Activated CD8-positive, alpha-beta memory T cell treated with anti-CD3 and anti-CD28 coated beads for 36 hours (primary cell): Measurements from ENCODE around the gene PLEKHM2. TPM values are rescaled to one million over a fixed set of nuclear protein-coding genes. Genes with fewer than 3 reads are reported as not detected.
"Not testable (repeated sequence)": the region's sequence is repeated elsewhere in the genome, so short reads cannot be mapped to it uniquely, and the experiment has no call there.

Source experiments
- CTCF ChIA-PET: fragments of 350-600 bp; sonication (Branson Sonifier 250); formaldehyde crosslinking; loops from one replicate; lab custom pipeline; 2021; ENCODE audit warnings: antibody characterized with exemption; lab: Charles Lee
- POLR2A ChIA-PET: fragments of 350-600 bp; sonication (Branson Sonifier 250); formaldehyde crosslinking; loops from one replicate; lab custom pipeline; 2021; ENCODE audit warnings: antibody characterized with exemption; lab: Charles Lee
- total RNA-seq, 2 experiments: library from RNA; stranded (reverse); gene quantifications; one replicate each; pipeline ENCODE4 v1.2.3, GENCODE V29; 2021

The PLEKHM2 gene, protein sequence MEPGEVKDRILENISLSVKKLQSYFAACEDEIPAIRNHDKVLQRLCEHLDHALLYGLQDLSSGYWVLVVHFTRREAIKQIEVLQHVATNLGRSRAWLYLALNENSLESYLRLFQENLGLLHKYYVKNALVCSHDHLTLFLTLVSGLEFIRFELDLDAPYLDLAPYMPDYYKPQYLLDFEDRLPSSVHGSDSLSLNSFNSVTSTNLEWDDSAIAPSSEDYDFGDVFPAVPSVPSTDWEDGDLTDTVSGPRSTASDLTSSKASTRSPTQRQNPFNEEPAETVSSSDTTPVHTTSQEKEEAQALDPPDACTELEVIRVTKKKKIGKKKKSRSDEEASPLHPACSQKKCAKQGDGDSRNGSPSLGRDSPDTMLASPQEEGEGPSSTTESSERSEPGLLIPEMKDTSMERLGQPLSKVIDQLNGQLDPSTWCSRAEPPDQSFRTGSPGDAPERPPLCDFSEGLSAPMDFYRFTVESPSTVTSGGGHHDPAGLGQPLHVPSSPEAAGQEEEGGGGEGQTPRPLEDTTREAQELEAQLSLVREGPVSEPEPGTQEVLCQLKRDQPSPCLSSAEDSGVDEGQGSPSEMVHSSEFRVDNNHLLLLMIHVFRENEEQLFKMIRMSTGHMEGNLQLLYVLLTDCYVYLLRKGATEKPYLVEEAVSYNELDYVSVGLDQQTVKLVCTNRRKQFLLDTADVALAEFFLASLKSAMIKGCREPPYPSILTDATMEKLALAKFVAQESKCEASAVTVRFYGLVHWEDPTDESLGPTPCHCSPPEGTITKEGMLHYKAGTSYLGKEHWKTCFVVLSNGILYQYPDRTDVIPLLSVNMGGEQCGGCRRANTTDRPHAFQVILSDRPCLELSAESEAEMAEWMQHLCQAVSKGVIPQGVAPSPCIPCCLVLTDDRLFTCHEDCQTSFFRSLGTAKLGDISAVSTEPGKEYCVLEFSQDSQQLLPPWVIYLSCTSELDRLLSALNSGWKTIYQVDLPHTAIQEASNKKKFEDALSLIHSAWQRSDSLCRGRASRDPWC
- 10 to 100 TPM; 52.0 to 53.8 TPM for total RNA-seq

DNA sequence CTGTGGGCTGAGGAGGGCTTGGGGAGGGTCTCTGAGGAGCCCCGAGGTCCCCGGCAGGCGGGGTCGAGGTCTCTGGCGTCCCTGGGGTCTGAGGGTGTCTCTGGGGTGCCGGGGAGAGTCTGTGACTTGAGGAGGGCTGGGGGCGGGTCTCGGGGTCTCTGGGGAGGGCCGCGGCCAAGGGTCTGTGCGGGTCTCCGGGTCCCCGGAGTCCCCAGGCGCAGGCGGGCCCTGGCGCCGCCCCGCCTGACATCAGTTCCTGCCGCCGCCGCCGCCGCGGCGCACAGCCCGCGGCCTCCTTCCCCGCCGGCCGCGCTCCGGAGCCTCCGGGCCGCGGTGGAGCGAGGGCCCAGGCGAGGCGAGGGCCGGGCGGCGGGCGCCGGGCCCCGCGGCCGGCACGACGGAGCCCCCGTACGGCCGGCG lies at the start of gene PLEKHM2:
Gene PLEKHM2 (plus strand): TSS at position 279 of the 420 bp plus-strand sequence. CDS start 239 bp downstream, outside the sequence.
- CTCF ChIA-PET: interaction anchor here (1.1 kb wide), 1 partner anchor 100 kb away, joined by 3 read pairs; no protein-coding TSS in a partner anchor

GRCh38 chr1:15636436-15636835 lies 47.7 kb upstream of the PLEKHM2 start:
- ChIA-PET CTCF (interaction anchor here (2.0 kb wide), 1 partner anchor 103 kb away, joined by 5 read pairs; no protein-coding TSS in a partner anchor), POLR2A (no interaction called here)

More for the DNA sequence above, at the start of gene PLEKHM2:
- POLR2A ChIA-PET: interaction anchor here (0.7 kb wide), 1 partner anchor 13 kb away, joined by 3 read pairs; no protein-coding TSS in a partner anchor

DNA sequence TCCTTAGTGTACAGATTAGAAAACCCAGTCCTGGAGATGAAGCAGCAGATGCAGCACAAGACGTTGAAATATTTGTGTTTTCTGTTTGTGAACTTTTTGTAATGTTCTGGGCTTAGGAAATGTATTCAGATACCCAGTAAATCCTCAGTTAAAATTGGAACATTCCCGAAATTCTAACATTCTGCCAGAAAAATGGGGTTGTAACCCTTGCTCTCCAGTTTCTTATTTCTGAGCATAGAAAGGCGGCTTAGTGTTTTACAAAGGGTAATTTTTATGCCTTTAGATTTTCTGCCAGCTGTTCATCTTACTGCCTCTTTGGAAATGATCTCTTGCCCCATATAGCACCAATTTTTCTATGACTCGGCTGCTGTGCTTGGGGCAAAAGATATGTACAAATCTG lies 46.3 kb upstream of the PLEKHM2 start:
- CTCF ChIA-PET: interaction anchor here (2.0 kb wide), 1 partner anchor 102 kb away, joined by 5 read pairs; no protein-coding TSS in a partner anchor
- POLR2A ChIA-PET: no interaction called here

DNA sequence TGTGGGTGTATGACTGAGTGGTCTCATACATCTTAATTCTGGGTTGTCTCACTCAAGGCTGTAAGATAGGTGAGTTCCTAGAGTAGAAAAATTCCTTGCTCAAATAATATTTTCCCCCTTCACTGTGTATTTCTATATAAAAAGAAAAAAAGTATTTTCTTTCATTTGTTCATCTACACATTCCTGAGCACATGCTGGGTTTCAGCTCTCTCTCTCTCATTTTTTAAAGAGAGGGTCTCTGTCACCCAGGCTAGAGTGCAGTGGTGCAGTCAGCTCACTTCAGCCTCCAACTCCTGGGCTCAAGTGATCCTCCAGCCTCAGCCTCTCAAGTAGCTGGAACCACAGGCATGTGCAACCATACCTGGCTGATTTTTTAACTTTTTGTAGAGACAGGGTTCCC lies 44.9 kb upstream of the PLEKHM2 start:
- ChIA-PET POLR2A (interaction anchor here (0.6 kb wide), 1 partner anchor 194 kb away, joined by 7 read pairs; no protein-coding TSS in a partner anchor), CTCF (no interaction called here)

DNA sequence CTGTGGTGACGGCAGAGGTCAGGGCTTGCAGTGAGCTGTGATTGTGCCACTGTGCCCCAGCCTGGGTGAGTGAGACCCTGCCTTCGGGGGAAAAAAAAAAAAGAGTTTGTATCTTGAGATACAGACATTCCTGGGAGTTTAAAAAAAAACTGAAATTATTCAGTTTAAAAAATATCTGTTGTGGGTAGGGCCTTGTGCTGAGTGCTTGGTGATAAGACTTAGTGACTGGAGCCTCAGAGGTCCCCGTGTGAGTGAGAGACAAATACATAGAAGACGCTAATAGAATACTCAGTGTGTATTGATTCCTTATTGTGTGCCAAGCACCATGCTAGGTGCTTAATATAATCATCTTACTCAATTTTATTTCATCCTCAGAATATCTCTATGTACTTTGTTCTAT lies 44.2 kb upstream of the PLEKHM2 start:
- POLR2A ChIA-PET: no interaction called here
- CTCF ChIA-PET: no interaction called here

GRCh38 chr1:15640667-15641066 lies 43.5 kb upstream of the PLEKHM2 start:
- POLR2A ChIA-PET: no interaction called here

DNA sequence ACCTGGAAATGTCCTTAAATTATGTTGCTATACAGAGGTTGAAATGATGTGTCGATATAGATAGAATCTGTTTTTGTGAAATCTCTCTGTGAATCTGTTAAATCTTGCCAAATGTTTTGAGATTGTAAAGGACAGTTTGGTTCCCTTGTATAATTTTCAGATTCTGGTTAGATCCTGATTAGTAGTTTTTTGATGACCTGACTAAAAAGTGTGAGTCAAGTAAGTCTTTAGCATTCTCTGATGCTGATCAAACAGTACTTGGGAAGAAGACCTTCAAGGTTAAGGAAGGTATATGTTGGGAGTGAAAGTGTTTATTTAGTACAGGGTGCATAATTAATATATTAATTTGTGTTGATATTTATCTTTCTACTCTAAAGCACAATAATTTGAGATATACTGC lies 34.2 kb upstream of the PLEKHM2 start:
- ChIA-PET CTCF (no interaction called here), POLR2A (no interaction called here)

More at GRCh38 chr1:15640667-15641066, 43.5 kb upstream of the PLEKHM2 start:
- CTCF ChIA-PET: no interaction called here

DNA sequence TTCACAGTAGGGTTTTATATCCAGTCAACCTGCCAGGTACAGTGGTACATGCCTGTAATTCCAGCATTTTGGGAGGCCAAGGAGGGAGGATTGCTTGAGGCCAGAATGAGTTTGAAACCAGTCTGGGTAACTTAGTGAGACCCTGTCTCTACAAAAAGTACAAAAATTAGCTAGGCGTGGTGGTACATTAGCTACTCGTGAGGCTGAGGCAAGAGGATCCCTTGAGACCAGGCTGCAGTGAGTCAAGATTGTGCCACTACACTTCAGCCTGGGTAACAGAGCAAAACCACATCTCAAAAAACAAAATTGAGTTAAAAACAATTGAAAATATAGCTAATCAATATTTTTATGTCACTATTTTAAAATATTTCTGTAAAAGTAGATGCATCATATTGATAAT lies 33.7 kb upstream of the PLEKHM2 start:
- ChIA-PET CTCF (no interaction called here), POLR2A (no interaction called here)

GRCh38 chr1:15652130-15652529 lies 32.0 kb upstream of the PLEKHM2 start:
- CTCF ChIA-PET, POLR2A ChIA-PET: not testable (repeated sequence)

DNA sequence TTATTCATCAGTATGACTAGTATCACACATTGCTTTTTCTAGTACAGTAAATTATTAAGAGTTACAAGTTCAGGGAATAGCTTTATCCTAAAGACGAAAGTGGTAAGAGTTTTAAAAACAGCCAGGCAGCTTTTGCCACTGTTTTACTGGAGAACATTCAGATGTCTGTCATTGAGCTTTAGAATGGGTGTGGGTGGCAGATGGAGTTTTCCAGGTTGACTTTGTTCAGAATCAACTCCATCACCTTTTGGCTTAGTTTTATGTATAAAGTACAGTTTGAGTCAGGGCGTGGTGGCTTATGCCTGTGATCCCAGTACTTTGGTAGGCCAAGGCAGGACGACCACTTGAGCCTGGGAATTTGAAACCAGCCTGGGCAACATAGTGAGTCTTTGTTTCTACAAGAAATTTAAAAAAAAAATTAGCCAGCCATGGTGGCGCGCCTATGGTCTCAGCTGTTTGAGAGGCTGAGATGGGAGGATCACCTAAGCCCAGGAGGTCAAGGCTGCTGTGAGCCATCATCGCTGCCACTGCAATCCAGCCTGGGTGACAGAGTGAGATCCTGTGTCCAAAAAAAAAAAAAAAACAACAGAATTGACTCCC lies 29.9 kb upstream of the PLEKHM2 start:
- POLR2A ChIA-PET: no interaction called here
- CTCF ChIA-PET: no interaction called here

- ChIA-PET CTCF (no interaction called here), POLR2A (no interaction called here)
Observed at GRCh38 chr1:15656464-15656863, 27.7 kb upstream of the PLEKHM2 start.

GRCh38 chr1:15657021-15657420 lies 27.1 kb upstream of the PLEKHM2 start:
- CTCF ChIA-PET: no interaction called here
- POLR2A ChIA-PET: no interaction called here

DNA sequence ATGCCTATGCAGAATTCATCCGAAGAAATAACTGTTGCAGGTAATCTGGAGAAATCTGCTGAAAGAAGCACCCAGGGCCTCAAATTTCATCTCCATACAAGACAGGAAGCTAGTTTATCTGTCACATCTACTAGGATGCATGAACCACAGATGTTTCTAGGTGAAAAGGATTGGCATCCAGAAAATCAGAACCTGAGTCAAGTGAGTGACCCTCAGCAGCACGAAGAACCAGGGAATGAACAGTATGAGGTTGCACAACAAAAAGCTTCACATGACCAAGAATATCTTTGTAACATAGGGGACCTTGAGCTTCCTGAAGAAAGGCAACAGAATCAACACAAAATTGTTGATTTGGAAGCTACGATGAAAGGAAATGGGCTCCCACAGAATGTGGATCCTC lies 24.0 kb upstream of the PLEKHM2 start:
- CTCF ChIA-PET: no interaction called here
- POLR2A ChIA-PET: interaction anchor here (0.6 kb wide), 1 partner anchor 64 kb away, joined by 3 read pairs; no protein-coding TSS in a partner anchor

GRCh38 chr1:15662477-15662876 lies 21.6 kb upstream of the PLEKHM2 start:
- ChIA-PET CTCF (no interaction called here), POLR2A (no interaction called here)

DNA sequence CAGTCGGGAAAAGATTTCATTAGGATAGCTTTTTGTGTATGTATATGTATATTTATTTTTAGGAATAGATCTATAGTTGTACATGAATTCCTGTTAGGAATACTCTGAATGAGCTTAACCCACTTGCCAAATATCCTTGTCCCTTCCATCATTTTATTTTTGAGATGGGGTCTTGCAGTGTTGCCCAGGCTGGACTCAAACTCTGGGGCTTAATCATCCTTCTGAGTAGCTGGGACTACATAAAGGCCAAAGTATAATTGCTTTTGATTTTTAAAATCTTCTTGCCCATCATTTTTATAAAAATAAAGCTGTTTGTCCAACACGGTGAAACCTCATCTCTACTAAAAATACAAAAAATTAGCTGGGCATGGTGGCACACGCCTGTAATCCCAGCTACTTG lies 20.2 kb upstream of the PLEKHM2 start:
- ChIA-PET POLR2A (no interaction called here), CTCF (interaction anchor here (1.7 kb wide), 1 partner anchor 77 kb away, joined by 4 read pairs; no protein-coding TSS in a partner anchor)

DNA sequence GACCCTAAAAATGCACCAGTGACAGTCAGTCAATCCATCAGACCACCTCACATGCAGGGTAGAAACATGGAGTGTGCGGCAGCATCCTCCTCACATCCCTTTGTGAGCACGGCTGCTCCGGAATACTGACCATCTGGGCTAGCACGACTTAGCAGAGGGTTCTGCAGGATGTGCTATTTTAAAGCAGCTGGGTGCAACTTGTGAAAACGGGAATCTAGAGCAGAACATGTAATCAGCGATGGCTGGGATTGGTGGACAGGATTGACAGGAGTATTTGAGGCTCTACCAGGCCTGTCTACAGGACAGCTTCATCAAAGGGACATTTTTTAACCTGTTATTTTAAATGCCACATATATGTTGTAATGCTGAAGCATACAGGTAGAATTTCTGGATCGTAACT lies 16.8 kb upstream of the PLEKHM2 start:
- CTCF ChIA-PET: interaction anchor here (0.6 kb wide), 1 partner anchor 1787 kb away, joined by 4 read pairs; no protein-coding TSS in a partner anchor
- POLR2A ChIA-PET: no interaction called here

GRCh38 chr1:15668089-15668754 lies 15.9 kb upstream of the PLEKHM2 start:
- POLR2A ChIA-PET: interaction anchor here (0.6 kb wide), 1 partner anchor 21 kb away, joined by 4 read pairs; no protein-coding TSS in a partner anchor
- CTCF ChIA-PET: no interaction called here

DNA sequence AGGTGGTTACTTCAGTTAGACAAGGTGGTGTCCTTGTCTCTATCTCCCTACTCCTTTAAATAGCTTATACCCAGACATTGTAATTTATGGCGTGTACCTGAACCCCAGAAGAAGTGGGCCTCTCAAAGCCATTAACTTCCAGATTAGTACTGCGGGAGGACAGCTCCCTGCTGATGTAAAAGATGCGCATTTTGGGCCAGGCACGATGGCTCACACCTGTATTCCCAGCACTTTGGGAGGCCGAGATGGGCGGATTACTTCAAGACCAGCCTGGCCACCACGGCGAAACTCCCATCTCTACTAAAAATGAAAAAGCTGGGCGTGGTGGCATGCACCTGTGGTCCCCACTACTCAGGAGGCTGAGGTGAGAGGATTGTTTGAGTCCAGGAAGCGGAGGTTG lies 15.0 kb upstream of the PLEKHM2 start:
- ChIA-PET CTCF (no interaction called here), POLR2A (no interaction called here)
